RWPE2 (cell line): ENCODE data around the gene CNTNAP2.

ENCODE experiments used
- ATAC-seq: fragments of 200-7000 bp; cut with Tn5 transposase; 3 replicates; pipeline ENCODE4 v1.9.1; 2021; ENCODE audit warnings: low read depth
- DNase-seq: peaks from one replicate; pipeline ENCODE4 v3.0.0-alpha.2; 2020; ENCODE audit warnings: low spot score
- H3K27ac ChIP-seq: fragments of 450-650 bp; 2 replicates; pipeline ENCODE4 v1.5.1; 2017; ENCODE audit warnings: mild to moderate bottlenecking; ENCODE audit not compliant: poor library complexity, severe bottlenecking
- H3K27me3 ChIP-seq: fragments of 250-450 bp; sonication (Bioruptor Pico); 2 replicates; pipeline ENCODE4 v1.5.1; 2021; ENCODE audit warnings: mild to moderate bottlenecking, moderate library complexity; ENCODE audit not compliant: insufficient read depth, poor library complexity, severe bottlenecking
- H3K36me3 ChIP-seq: fragments of 250-450 bp; sonication (Bioruptor Pico); 2 replicates; pipeline ENCODE4 v1.5.1; 2020; ENCODE audit warnings: low read depth, mild to moderate bottlenecking, moderate library complexity
- H3K4me1 ChIP-seq: fragments of 250-450 bp; sonication (Bioruptor Pico); 2 replicates; pipeline ENCODE4 v1.5.1; 2021; ENCODE audit warnings: mild to moderate bottlenecking, moderate library complexity; ENCODE audit not compliant: insufficient read depth, poor library complexity, severe bottlenecking
- H3K4me3 ChIP-seq: fragments of 250-450 bp; sonication (Bioruptor Pico); 2 replicates; pipeline ENCODE4 v1.5.1; 2021; ENCODE audit warnings: mild to moderate bottlenecking, moderate library complexity; ENCODE audit not compliant: severe bottlenecking
- H3K9me3 ChIP-seq: fragments of 250-450 bp; sonication (Bioruptor Pico); 2 replicates; pipeline ENCODE4 v1.5.1; 2021; ENCODE audit warnings: mild to moderate bottlenecking, moderate library complexity; ENCODE audit not compliant: severe bottlenecking
- TF ChIP-seq, protein P1 (sequence below): fragments of 450-650 bp; IDR thresholded peaks from one replicate; pipeline ENCODE4 v1.5.1; 2017; ENCODE audit warnings: mild to moderate bottlenecking, moderate library complexity; ENCODE audit not compliant: poor library complexity, severe bottlenecking

The CNTNAP2 gene

GRCh38 chr7:147465223-147465622, 1348.6 kb downstream of the CNTNAP2 start:
- ATAC-seq (no peak), DNase-seq (no peak)
- no peaks in the 10 kb centered on the region for H3K4me1 ChIP-seq
- H3K27me3 ChIP-seq: no peaks in the 10 kb centered on the region
- no peaks in the 10 kb centered on the region for H3K9me3 ChIP-seq
- H3K27ac ChIP-seq: no peak overlapping the region
- no peaks in the 10 kb centered on the region for H3K36me3 ChIP-seq
- no peak overlapping the region for H3K4me3 ChIP-seq
- TF ChIP-seq, protein P1, sequence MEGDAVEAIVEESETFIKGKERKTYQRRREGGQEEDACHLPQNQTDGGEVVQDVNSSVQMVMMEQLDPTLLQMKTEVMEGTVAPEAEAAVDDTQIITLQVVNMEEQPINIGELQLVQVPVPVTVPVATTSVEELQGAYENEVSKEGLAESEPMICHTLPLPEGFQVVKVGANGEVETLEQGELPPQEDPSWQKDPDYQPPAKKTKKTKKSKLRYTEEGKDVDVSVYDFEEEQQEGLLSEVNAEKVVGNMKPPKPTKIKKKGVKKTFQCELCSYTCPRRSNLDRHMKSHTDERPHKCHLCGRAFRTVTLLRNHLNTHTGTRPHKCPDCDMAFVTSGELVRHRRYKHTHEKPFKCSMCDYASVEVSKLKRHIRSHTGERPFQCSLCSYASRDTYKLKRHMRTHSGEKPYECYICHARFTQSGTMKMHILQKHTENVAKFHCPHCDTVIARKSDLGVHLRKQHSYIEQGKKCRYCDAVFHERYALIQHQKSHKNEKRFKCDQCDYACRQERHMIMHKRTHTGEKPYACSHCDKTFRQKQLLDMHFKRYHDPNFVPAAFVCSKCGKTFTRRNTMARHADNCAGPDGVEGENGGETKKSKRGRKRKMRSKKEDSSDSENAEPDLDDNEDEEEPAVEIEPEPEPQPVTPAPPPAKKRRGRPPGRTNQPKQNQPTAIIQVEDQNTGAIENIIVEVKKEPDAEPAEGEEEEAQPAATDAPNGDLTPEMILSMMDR: no peak

GRCh38 chr7:147472556-147472955, 1356.0 kb downstream of the CNTNAP2 start:
- TF ChIP-seq, protein P1: no peak
- no peak for ATAC-seq
- Histone ChIP-seq H3K9me3 (no peaks in the 10 kb centered on the region), H3K36me3 (no peaks in the 10 kb centered on the region), H3K27ac (no peak overlapping the region), H3K27me3 (no peaks in the 10 kb centered on the region), H3K4me1 (no peaks in the 10 kb centered on the region), H3K4me3 (no peak overlapping the region)
- no peak for DNase-seq

DNA sequence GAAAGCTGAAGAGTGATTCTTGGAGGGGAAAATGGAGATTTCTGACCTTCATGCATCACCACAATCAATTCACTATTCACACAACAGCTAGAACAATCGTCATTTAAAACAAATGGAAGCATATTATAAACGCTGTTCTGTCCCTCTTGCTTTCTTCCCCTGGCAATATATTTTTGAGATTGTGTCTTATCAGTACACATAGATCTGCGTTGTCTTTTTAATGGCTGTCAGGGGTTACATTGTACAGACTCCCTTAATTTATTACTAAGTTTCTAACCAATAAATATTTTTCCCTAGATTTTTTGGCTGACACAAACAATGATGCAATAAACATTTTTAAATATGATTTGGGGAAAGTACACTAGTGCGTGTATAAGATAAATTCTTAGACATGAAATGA, 1358.3 kb downstream of the CNTNAP2 start:
- H3K36me3 ChIP-seq: no peaks in the 10 kb centered on the region
- no peaks in the 10 kb centered on the region for H3K9me3 ChIP-seq
- H3K27me3 ChIP-seq: no peaks in the 10 kb centered on the region
- TF ChIP-seq, protein P1: no peak
- H3K27ac ChIP-seq: no peak overlapping the region
- ATAC-seq (no peak), DNase-seq (no peak)
- H3K4me3 ChIP-seq: no peak overlapping the region
- no peaks in the 10 kb centered on the region for H3K4me1 ChIP-seq

- no peak overlapping the region for H3K4me3 ChIP-seq
- H3K4me1 ChIP-seq: no peaks in the 10 kb centered on the region
- ATAC-seq: no peak
- H3K9me3 ChIP-seq: no peaks in the 10 kb centered on the region
- DNase-seq: no peak
- H3K27ac ChIP-seq: no peak overlapping the region
- no peaks in the 10 kb centered on the region for H3K36me3 ChIP-seq
- no peaks in the 10 kb centered on the region for H3K27me3 ChIP-seq
- TF ChIP-seq, protein P1: no peak
These were observed 1360.9 kb downstream of the CNTNAP2 start for GRCh38 chr7:147477526-147477925.

DNA sequence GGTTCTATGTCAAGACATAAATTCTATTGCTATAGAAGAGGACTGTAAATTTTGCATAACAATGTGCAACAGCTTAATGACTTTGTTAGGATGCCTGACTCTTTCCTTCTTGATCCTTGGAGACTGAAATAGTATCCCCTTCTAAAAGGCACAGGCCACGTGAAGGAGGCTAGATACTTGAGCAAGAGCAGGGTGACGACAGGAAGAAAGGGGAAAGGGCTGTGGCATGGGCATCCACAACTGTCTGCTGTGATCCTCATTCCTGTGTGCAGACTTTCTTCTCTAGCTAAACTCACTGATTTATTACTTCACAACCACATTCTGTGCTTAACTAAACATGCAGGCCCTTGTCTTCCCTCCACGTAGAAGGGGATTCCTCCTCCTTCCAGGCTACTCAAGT, 1362.2 kb downstream of the CNTNAP2 start:
- Histone ChIP-seq H3K36me3 (no peaks in the 10 kb centered on the region), H3K27me3 (no peaks in the 10 kb centered on the region), H3K4me1 (no peaks in the 10 kb centered on the region), H3K27ac (no peak overlapping the region), H3K9me3 (no peaks in the 10 kb centered on the region), H3K4me3 (no peak overlapping the region)
- TF ChIP-seq, protein P1: no peak
- no peak for DNase-seq
- no peak for ATAC-seq
